ENCODE data around the gene C10orf95. TPM values are rescaled to one million over a fixed set of nuclear protein-coding genes. Genes with fewer than 3 reads are reported as not detected.

C10orf95 gene
- polyA plus RNA-seq, 2 of the 4 experiments (the other 2 are of a cell fraction): 0.12 to 0.13 TPM

DNA sequence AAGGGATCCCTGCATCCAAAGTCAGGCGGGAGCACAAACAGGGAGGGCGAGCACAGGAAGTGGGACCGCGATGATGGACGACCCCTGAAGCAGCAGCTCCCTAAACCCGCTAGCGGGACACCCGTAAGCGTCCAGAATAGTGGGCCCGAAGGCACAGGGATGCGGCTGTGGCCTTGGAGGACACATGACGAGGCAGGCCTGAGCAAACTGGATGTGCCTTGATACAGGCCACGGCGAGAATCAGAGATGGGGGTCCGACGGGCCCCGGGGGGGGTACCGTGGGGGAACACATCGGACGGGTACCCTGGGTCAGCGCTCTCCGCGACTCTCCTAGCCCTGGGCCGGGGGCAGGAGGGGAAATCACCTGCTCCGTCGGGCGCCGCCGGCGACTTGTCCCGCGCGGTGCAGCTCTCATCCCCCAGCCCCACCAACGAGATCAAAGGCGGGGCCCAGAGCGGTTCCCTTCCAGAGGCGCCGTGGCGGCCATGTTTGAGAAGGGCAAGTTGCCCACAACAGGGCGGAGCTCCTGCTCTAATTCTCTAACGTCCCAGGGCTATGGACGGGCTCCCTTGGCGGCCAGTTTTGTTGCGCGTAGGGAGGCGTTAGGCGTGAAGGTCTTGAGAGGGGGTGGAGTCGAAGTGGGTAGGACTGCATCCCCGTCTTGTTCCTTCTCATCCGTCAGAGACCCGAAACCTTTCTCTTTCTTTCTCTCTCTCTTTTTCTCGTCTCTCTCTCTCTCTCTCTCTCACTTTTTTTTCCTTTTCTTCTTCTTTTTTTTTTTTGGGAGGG, 19.0 kb downstream of the C10orf95 start, which contains the start of gene CUEDC2:
Gene CUEDC2, minus strand, starts transcription at position 413 of the 789 bp plus-strand sequence. CDS start 7,386 bp downstream, outside the sequence.
- Histone ChIP-seq H3K9me3 (no peaks in the 10 kb centered on the region), H3K4me1 (peaks cover 14% of the 10 kb centered on the region), H3K4me2 (peak within 1 kb of the TSS; percentile 91), H3K4me3 (peak within 1 kb of the TSS; percentile 87), H3K27ac (peak within 1 kb of the TSS; percentile 92 to 95)
- ATAC-seq (peak; percentile 95 to 96), DNase-seq (ENCODE audit: low read depth in 1 of 2, low spot score in 1 of 2) (peak; percentile 96 to 97), FAIRE-seq (no peak)
- WGBS (ENCODE audit: missing lambda C conversion rate): 0% methylated on average over 19 of the region's 52 CpGs
- TF ChIP-seq, protein P1, sequence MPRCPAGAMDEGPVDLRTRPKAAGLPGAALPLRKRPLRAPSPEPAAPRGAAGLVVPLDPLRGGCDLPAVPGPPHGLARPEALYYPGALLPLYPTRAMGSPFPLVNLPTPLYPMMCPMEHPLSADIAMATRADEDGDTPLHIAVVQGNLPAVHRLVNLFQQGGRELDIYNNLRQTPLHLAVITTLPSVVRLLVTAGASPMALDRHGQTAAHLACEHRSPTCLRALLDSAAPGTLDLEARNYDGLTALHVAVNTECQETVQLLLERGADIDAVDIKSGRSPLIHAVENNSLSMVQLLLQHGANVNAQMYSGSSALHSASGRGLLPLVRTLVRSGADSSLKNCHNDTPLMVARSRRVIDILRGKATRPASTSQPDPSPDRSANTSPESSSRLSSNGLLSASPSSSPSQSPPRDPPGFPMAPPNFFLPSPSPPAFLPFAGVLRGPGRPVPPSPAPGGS (IDR thresholded peaks at IDR 0.05): peak; percentile 44; the same call in 1 of the 3 replicates
- TF ChIP-seq KDM5A (IDR thresholded peaks at IDR 0.05) (0 out of 2 replicates have a peak, but pooled peaks have one; percentile 18), PHF8 (IDR thresholded peaks at IDR 0.05; ENCODE audit: borderline replicate concordance, low read depth) (peak; percentile 85), POLR2A (IDR thresholded peaks at IDR 0.05; ENCODE audit: low read length) (peak; percentile 63; the same call in 1 of the 2 replicates), TP53 (CRISPR knock-in tag; IDR thresholded peaks at IDR 0.05) (no peak), JUN (IDR thresholded peaks at IDR 0.05) (peak in 1 of 2 experiments; percentile 74; a peak in 3 of 5 replicates)
- TF ChIP-seq, protein P2, sequence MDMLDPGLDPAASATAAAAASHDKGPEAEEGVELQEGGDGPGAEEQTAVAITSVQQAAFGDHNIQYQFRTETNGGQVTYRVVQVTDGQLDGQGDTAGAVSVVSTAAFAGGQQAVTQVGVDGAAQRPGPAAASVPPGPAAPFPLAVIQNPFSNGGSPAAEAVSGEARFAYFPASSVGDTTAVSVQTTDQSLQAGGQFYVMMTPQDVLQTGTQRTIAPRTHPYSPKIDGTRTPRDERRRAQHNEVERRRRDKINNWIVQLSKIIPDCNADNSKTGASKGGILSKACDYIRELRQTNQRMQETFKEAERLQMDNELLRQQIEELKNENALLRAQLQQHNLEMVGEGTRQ (IDR thresholded peaks at IDR 0.05): no peak
- TF ChIP-seq, protein P3, sequence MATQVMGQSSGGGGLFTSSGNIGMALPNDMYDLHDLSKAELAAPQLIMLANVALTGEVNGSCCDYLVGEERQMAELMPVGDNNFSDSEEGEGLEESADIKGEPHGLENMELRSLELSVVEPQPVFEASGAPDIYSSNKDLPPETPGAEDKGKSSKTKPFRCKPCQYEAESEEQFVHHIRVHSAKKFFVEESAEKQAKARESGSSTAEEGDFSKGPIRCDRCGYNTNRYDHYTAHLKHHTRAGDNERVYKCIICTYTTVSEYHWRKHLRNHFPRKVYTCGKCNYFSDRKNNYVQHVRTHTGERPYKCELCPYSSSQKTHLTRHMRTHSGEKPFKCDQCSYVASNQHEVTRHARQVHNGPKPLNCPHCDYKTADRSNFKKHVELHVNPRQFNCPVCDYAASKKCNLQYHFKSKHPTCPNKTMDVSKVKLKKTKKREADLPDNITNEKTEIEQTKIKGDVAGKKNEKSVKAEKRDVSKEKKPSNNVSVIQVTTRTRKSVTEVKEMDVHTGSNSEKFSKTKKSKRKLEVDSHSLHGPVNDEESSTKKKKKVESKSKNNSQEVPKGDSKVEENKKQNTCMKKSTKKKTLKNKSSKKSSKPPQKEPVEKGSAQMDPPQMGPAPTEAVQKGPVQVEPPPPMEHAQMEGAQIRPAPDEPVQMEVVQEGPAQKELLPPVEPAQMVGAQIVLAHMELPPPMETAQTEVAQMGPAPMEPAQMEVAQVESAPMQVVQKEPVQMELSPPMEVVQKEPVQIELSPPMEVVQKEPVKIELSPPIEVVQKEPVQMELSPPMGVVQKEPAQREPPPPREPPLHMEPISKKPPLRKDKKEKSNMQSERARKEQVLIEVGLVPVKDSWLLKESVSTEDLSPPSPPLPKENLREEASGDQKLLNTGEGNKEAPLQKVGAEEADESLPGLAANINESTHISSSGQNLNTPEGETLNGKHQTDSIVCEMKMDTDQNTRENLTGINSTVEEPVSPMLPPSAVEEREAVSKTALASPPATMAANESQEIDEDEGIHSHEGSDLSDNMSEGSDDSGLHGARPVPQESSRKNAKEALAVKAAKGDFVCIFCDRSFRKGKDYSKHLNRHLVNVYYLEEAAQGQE (IDR thresholded peaks at IDR 0.05): 0 out of 2 replicates have a peak, but pooled peaks have one; percentile 28
- TF ChIP-seq, protein P4, sequence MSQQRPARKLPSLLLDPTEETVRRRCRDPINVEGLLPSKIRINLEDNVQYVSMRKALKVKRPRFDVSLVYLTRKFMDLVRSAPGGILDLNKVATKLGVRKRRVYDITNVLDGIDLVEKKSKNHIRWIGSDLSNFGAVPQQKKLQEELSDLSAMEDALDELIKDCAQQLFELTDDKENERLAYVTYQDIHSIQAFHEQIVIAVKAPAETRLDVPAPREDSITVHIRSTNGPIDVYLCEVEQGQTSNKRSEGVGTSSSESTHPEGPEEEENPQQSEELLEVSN (IDR thresholded peaks at IDR 0.05; ENCODE audit: borderline replicate concordance, low read depth): peak; percentile 1; the same call in 1 of the 2 replicates
- TF ChIP-seq, protein P5, sequence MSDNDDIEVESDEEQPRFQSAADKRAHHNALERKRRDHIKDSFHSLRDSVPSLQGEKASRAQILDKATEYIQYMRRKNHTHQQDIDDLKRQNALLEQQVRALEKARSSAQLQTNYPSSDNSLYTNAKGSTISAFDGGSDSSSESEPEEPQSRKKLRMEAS (IDR thresholded peaks at IDR 0.05): peak; percentile 80
- TF ChIP-seq, protein P6, sequence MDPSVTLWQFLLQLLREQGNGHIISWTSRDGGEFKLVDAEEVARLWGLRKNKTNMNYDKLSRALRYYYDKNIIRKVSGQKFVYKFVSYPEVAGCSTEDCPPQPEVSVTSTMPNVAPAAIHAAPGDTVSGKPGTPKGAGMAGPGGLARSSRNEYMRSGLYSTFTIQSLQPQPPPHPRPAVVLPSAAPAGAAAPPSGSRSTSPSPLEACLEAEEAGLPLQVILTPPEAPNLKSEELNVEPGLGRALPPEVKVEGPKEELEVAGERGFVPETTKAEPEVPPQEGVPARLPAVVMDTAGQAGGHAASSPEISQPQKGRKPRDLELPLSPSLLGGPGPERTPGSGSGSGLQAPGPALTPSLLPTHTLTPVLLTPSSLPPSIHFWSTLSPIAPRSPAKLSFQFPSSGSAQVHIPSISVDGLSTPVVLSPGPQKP (IDR thresholded peaks at IDR 0.05; ENCODE audit: low read depth, low read length): no peak
- TF ChIP-seq, protein P7, sequence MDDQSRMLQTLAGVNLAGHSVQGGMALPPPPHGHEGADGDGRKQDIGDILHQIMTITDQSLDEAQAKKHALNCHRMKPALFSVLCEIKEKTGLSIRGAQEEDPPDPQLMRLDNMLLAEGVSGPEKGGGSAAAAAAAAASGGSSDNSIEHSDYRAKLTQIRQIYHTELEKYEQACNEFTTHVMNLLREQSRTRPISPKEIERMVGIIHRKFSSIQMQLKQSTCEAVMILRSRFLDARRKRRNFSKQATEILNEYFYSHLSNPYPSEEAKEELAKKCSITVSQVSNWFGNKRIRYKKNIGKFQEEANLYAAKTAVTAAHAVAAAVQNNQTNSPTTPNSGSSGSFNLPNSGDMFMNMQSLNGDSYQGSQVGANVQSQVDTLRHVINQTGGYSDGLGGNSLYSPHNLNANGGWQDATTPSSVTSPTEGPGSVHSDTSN (IDR thresholded peaks at IDR 0.05): no peak
- ChIA-PET CTCF (interaction anchor here (0.7 to 17.4 kb wide), 10 partner anchors 8 to 263 kb away, joined by 3 to 337 read pairs (median 6); partner anchors contain the start of genes C10orf95, FBXL15 and NFKB2), POLR2A (interaction anchor here (0.5 to 1.7 kb wide), 12 partner anchors 8 to 279 kb away, joined by 3 to 15 read pairs (median 4); partner anchors contain the start of genes ACTR1A, FBXL15, GBF1 and NFKB2)

Data from A549 (cell line).